Measurements from ENCODE around the gene NAT14. TPM values are rescaled to one million over a fixed set of nuclear protein-coding genes. Genes with fewer than 3 reads are reported as not detected.

The NAT14 gene
- total RNA-seq, 1 experiment from 2014 or later, result 93.1 TPM

GRCh38 chr19:55481794-55482155 lies 3.2 kb upstream of the NAT14 start:
- CTCF ChIA-PET, result no interaction called here
- ATAC-seq (no peak), DNase-seq (ENCODE audit: low read depth, low spot score) (no peak)
- Histone ChIP-seq H3K4me1 (ENCODE audit: control insufficient read depth, insufficient read depth, low read length) (peaks cover 40% of the 10 kb centered on the region), H3K27ac (ENCODE audit: low read length) (no peak overlapping the region), H3K27me3 (ENCODE audit: control insufficient read depth, insufficient read depth, low read length) (no peaks in the 10 kb centered on the region), H3K36me3 (ENCODE audit: control insufficient read depth, insufficient read depth, low read length) (peaks cover 3% of the 10 kb centered on the region; the same call in 1 of the 2 replicates), H3K9me3 (ENCODE audit: control insufficient read depth, insufficient read depth, low read depth, low read length) (no peaks in the 10 kb centered on the region), H3K4me3 (ENCODE audit: low read depth in 2 of 2, low read length in 2 of 2) (no peak overlapping the region)
- intact Hi-C loops (cut with micrococcal nuclease; ENCODE audit: unreplicated experiment) (no loop called here), in situ Hi-C loops (cut with HindIII; ENCODE audit: low pct_unique_long_range_greater_than_20kb, low sequenced_read_pairs) (no loop called here)
- no TSS peak for BruUV-seq (replicated peaks)
- POLR2A ChIA-PET, result no interaction called here
- no peak for TF ChIP-seq SIN3A (IDR thresholded peaks at IDR 0.05; ENCODE audit: borderline replicate concordance, insufficient read depth, low read depth, low read length)
- no peak for TF ChIP-seq CTCF (IDR thresholded peaks at IDR 0.05)
- no peak for TF ChIP-seq POLR2AphosphoS5 (IDR thresholded peaks at IDR 0.05; ENCODE audit: low read depth, low read length)
- no peak for TF ChIP-seq REST (IDR thresholded peaks at IDR 0.05; ENCODE audit: insufficient read depth in 1 of 2, low read depth in 2 of 2, low read length in 1 of 2)
- no peak for TF ChIP-seq TCF7L2 (IDR thresholded peaks at IDR 0.05; ENCODE audit: low read depth, low read length)

GRCh38 chr19:55482156-55482961 lies 2.6 kb upstream of the NAT14 start:
- no peaks in the 10 kb centered on the region for H3K27me3 ChIP-seq (ENCODE audit: control insufficient read depth, insufficient read depth, low read length)
- intact Hi-C loops (cut with micrococcal nuclease; ENCODE audit: unreplicated experiment), result no loop called here
- no peak for DNase-seq (ENCODE audit: low read depth, low spot score)
- peaks cover 46% of the 10 kb centered on the region for H3K4me1 ChIP-seq (ENCODE audit: control insufficient read depth, insufficient read depth, low read length)
- BruUV-seq (replicated peaks), result no TSS peak
- CTCF ChIA-PET, result no interaction called here
- POLR2A ChIA-PET, result interaction anchor here (0.7 kb wide), 1 partner anchor 12 kb away, joined by 10 read pairs; no protein-coding TSS in a partner anchor
- H3K9me3 ChIP-seq (ENCODE audit: control insufficient read depth, insufficient read depth, low read depth, low read length), result no peaks in the 10 kb centered on the region
- TF ChIP-seq SIN3A (IDR thresholded peaks at IDR 0.05; ENCODE audit: borderline replicate concordance, insufficient read depth, low read depth, low read length), result no peak
- no peak for TF ChIP-seq POLR2AphosphoS5 (IDR thresholded peaks at IDR 0.05; ENCODE audit: low read depth, low read length)
- no peak for TF ChIP-seq REST (IDR thresholded peaks at IDR 0.05; ENCODE audit: insufficient read depth in 1 of 2, low read depth in 2 of 2, low read length in 1 of 2)
- no peak for TF ChIP-seq CTCF (IDR thresholded peaks at IDR 0.05)
- no peak for TF ChIP-seq TCF7L2 (IDR thresholded peaks at IDR 0.05; ENCODE audit: low read depth, low read length)
- in situ Hi-C loops (cut with HindIII; ENCODE audit: low pct_unique_long_range_greater_than_20kb, low sequenced_read_pairs), result no loop called here
- H3K4me3 ChIP-seq (ENCODE audit: low read depth in 2 of 2, low read length in 2 of 2), result no peak overlapping the region
- no peak overlapping the region for H3K27ac ChIP-seq (ENCODE audit: low read length)
- peaks cover 3% of the 10 kb centered on the region; the same call in 1 of the 2 replicates for H3K36me3 ChIP-seq (ENCODE audit: control insufficient read depth, insufficient read depth, low read length)
- ATAC-seq, result no peak

All from Panc1 (cell line).